H1 (cell line): Measurements from ENCODE around the gene TBC1D9. TPM values are rescaled to one million over a fixed set of nuclear protein-coding genes. Genes with fewer than 3 reads are reported as not detected.

Experiments
- CTCF ChIA-PET: fragments of 300-600 bp; sonication (Branson Sonifier 250); formaldehyde crosslinking; loops from one replicate; lab custom pipeline; 2021; ENCODE audit not compliant: partially characterized antibody; lab: Charles Lee
- POLR2A ChIA-PET: fragments of 300-600 bp; sonication (Branson Sonifier 250); formaldehyde crosslinking; loops from one replicate; lab custom pipeline; 2021; ENCODE audit warnings: inconsistent platforms; ENCODE audit not compliant: partially characterized antibody; lab: Charles Lee
- DNase-seq, 2 experiments: peaks; one replicate each; pipeline versions ENCODE4 v3.0.0 to v3.0.0-alpha.2; 2010 to 2022; ENCODE audit warnings: low spot score in 2 of 2, low read depth in 1 of 2, mixed read lengths in 1 of 2
- FAIRE-seq: peaks from 2 replicates; lab custom pipeline; 2011; peaks lifted over from hg19 to GRCh38; lab: Jason Lieb, UNC
- H2AFZ ChIP-seq: 2 replicates; pipeline ENCODE4 v1.8.1; 2012; ENCODE audit warnings: low read length, inconsistent platforms
- H2AK5ac ChIP-seq: 2 replicates; pipeline ENCODE4 v1.6.1; 2013; ENCODE audit warnings: low read depth, low read length
- H2BK120ac ChIP-seq: replicated peaks from 2 replicates; pipeline ENCODE3; 2013; ENCODE audit warnings: low read depth, low read length, inconsistent platforms
- H2BK12ac ChIP-seq: 2 replicates; pipeline ENCODE4 v1.6.1; 2013; ENCODE audit warnings: low read depth, low read length
- H2BK15ac ChIP-seq: 2 replicates; pipeline ENCODE4 v1.6.1; 2013; ENCODE audit warnings: low read length
- H2BK20ac ChIP-seq: 2 replicates; pipeline ENCODE4 v1.6.1; 2013; ENCODE audit warnings: low read length
- H2BK5ac ChIP-seq: 2 replicates; pipeline ENCODE4 v1.6.1; 2013; ENCODE audit warnings: low read depth, low read length
- H3K14ac ChIP-seq: 2 replicates; pipeline ENCODE4 v1.6.1; 2013; ENCODE audit warnings: inconsistent platforms; ENCODE audit not compliant: insufficient read length
- H3K18ac ChIP-seq: 2 replicates; pipeline ENCODE4 v1.6.1; 2013; ENCODE audit warnings: low read length; ENCODE audit errors: extremely low read depth
- H3K23ac ChIP-seq: 2 replicates; pipeline ENCODE4 v1.6.1; 2013; ENCODE audit warnings: inconsistent platforms; ENCODE audit not compliant: insufficient read length
- H3K23me2 ChIP-seq: 2 replicates; pipeline ENCODE4 v1.6.1; 2013; ENCODE audit warnings: low read depth, low read length
- H3K27ac ChIP-seq: 2 replicates; pipeline ENCODE4 v1.6.1; 2011; ENCODE audit warnings: low read depth, low read length, inconsistent platforms
- H3K27me3 ChIP-seq, 4 experiments: replicated peaks in 1 of 4; 1 replicate in 1 of 4; 2 replicates in 3 of 4; pipeline versions ENCODE4 v1.6.1 to v1.8.1; 2011 to 2013; ENCODE audit warnings: low read length in 3 of 4, mild to moderate bottlenecking in 3 of 4, inconsistent platforms in 2 of 4, mixed read lengths in 2 of 4, moderate library complexity in 1 of 4; ENCODE audit not compliant: control insufficient read depth in 3 of 4, insufficient read depth in 3 of 4; ENCODE audit errors: extremely low read depth in 1 of 4
- H3K36me3 ChIP-seq, 4 experiments: 2 replicates each; pipeline versions ENCODE4 v1.6.1 to v1.8.1; 2011 to 2013; ENCODE audit warnings: mild to moderate bottlenecking in 4 of 4, low read length in 3 of 4, moderate library complexity in 2 of 4, control low read depth in 1 of 4, inconsistent platforms in 1 of 4; ENCODE audit not compliant: insufficient read depth in 4 of 4, control insufficient read depth in 2 of 4
- H3K4ac ChIP-seq: replicated peaks from 2 replicates; pipeline ENCODE3; 2013; ENCODE audit warnings: low read length, low read depth, mixed read lengths, inconsistent platforms; ENCODE audit not compliant: insufficient read length
- H3K4me1 ChIP-seq, 4 experiments: replicated peaks in 1 of 4; 1 replicate in 1 of 4; 2 replicates in 3 of 4; pipeline versions ENCODE4 v1.6.1 to v1.8.1; 2011 to 2013; ENCODE audit warnings: low read length in 3 of 4, inconsistent platforms in 2 of 4, mixed read lengths in 1 of 4; ENCODE audit not compliant: insufficient read depth in 4 of 4, control insufficient read depth in 3 of 4
- H3K4me2 ChIP-seq, 2 experiments: 2 replicates each; pipeline versions ENCODE4 v1.6.1 to v1.8.1; 2011 to 2013; ENCODE audit warnings: low read depth in 2 of 2, low read length in 2 of 2, control low read depth in 1 of 2, inconsistent platforms in 1 of 2, mild to moderate bottlenecking in 1 of 2; ENCODE audit not compliant: insufficient read depth in 1 of 2
- H3K4me3 ChIP-seq, 4 experiments: fragments of 200-600, 300-600 bp in 1 of 4; sonication (generic), shearing (Covaris generic), sonication (Bioruptor Twin) in 1 of 4; 2 replicates each; pipeline versions ENCODE4 v1.5.1 to v1.8.1; 2011 to 2016; ENCODE audit warnings: low read length in 4 of 4, low read depth in 3 of 4, control low read depth in 2 of 4, inconsistent platforms in 2 of 4, mild to moderate bottlenecking in 2 of 4, mixed read lengths in 1 of 4, moderate library complexity in 1 of 4; ENCODE audit not compliant: insufficient read depth in 2 of 4; ENCODE audit errors: extremely low read depth in 1 of 4
- H3K56ac ChIP-seq: replicated peaks from 2 replicates; pipeline ENCODE3; 2013; ENCODE audit warnings: low read depth, mild to moderate bottlenecking, mixed read lengths, low read length, inconsistent platforms; ENCODE audit not compliant: insufficient read length
- H3K79me1 ChIP-seq: 2 replicates; pipeline ENCODE4 v1.6.1; 2013; ENCODE audit warnings: low read depth, low read length, control low read depth
- H3K79me2 ChIP-seq, 2 experiments: 2 replicates each; pipeline versions ENCODE4 v1.6.1 to v1.8.1; 2012 to 2013; ENCODE audit warnings: low read length in 2 of 2, mild to moderate bottlenecking in 2 of 2, inconsistent platforms in 1 of 2; ENCODE audit not compliant: insufficient read depth in 2 of 2, control insufficient read depth in 1 of 2
- H3K9ac ChIP-seq, 4 experiments: replicated peaks in 1 of 4; 1 replicate in 1 of 4; 2 replicates in 3 of 4; pipeline versions ENCODE4 v1.6.1 to v1.8.1; 2011 to 2013; ENCODE audit warnings: low read depth in 3 of 4, low read length in 3 of 4, control low read depth in 2 of 4, mild to moderate bottlenecking in 2 of 4, moderate library complexity in 2 of 4, inconsistent platforms in 1 of 4; ENCODE audit errors: extremely low read depth in 1 of 4
- H3K9me3 ChIP-seq, 2 experiments: 2 replicates each; pipeline versions ENCODE4 v1.6.1 to v1.8.1; 2012 to 2013; ENCODE audit warnings: mild to moderate bottlenecking in 2 of 2, moderate library complexity in 2 of 2, control low read depth in 1 of 2, inconsistent platforms in 1 of 2, low read depth in 1 of 2, low read length in 1 of 2, mixed read lengths in 1 of 2; ENCODE audit not compliant: insufficient read depth in 2 of 2
- H4K20me1 ChIP-seq, 2 experiments: replicated peaks in 1 of 2; 2 replicates each; pipeline versions ENCODE3 to v1.8.1; 2011 to 2013; ENCODE audit warnings: inconsistent platforms in 2 of 2, low read length in 2 of 2, mild to moderate bottlenecking in 1 of 2; ENCODE audit not compliant: insufficient read depth in 2 of 2, control insufficient read depth in 1 of 2
- H4K5ac ChIP-seq: 2 replicates; pipeline ENCODE4 v1.6.1; 2013; ENCODE audit warnings: low read length, low read depth, mixed read lengths, inconsistent platforms; ENCODE audit not compliant: insufficient read length
- H4K8ac ChIP-seq: 2 replicates; pipeline ENCODE4 v1.8.0; 2013; ENCODE audit warnings: mild to moderate bottlenecking, moderate library complexity, low read length, inconsistent platforms; ENCODE audit not compliant: insufficient read depth; ENCODE audit errors: extremely low read depth
- H4K91ac ChIP-seq: replicated peaks from 2 replicates; pipeline ENCODE3; 2013; ENCODE audit warnings: low read length, mixed read lengths, inconsistent platforms; ENCODE audit not compliant: insufficient read length
- CBX5 ChIP-seq: fragments of 300-800, 300-1000 bp; sonication (generic); IDR thresholded peaks from 2 replicates; pipeline ENCODE4 v1.7.1; 2016; ENCODE audit warnings: antibody characterized with exemption, low read length, low read depth
- CBX8 ChIP-seq: fragments of 300-800, 300-1000 bp; sonication (generic); IDR thresholded peaks from 2 replicates; pipeline ENCODE4 v1.7.1; 2016; ENCODE audit warnings: low read depth, low read length, borderline replicate concordance
- CHD1 ChIP-seq: IDR thresholded peaks from 2 replicates; pipeline ENCODE4 v1.6.1; 2012; ENCODE audit warnings: low read depth, low read length, improper control_type of control experiment
- CHD2 ChIP-seq: IDR thresholded peaks from 2 replicates; pipeline ENCODE4 v1.6.1; 2012; ENCODE audit warnings: low read length, improper control_type of control experiment
- PHF8 ChIP-seq: fragments of 200-600 bp; sonication (generic); conservative IDR thresholded peaks from 2 replicates; pipeline ENCODE4 v1.7.1; 2012; ENCODE audit warnings: low read depth, mild to moderate bottlenecking, inconsistent platforms, low read length, moderate library complexity
- RXRA ChIP-seq: IDR thresholded peaks from 2 replicates; pipeline ENCODE4 v1.6.1; 2011; ENCODE audit warnings: low read depth, mild to moderate bottlenecking, low read length, moderate library complexity; ENCODE audit not compliant: insufficient read depth
- TAF1 ChIP-seq: IDR thresholded peaks from 2 replicates; pipeline ENCODE4 v1.6.1; 2011; ENCODE audit warnings: mild to moderate bottlenecking, low read depth, low read length
- WGBS, 2 experiments: shearing (Covaris generic) in 1 of 2; methylation state at CpG; one replicate each; pipeline versions ENCODE4 v1.1.6 to v1.1.7; 2013 to 2015; ENCODE audit warnings: low lambda C conversion rate in 2 of 2, mixed read lengths in 2 of 2, inconsistent platforms in 1 of 2, low coverage in 1 of 2, missing lambda C conversion rate in 1 of 2; ENCODE audit not compliant: insufficient replicate concordance in 2 of 2, insufficient coverage in 1 of 2, insufficient read length in 1 of 2; ENCODE audit errors: extremely low coverage in 1 of 2, missing lambda C conversion rate in 1 of 2; 5-methylcytosine and 5-hydroxymethylcytosine counted together
- polyA plus RNA-seq, 7 experiments: library from polyadenylated mRNA; depleted of rRNA in 3 of 7; stranded (reverse) in 5 of 7; unstranded in 2 of 7; fragments of >200 nt in 5 of 7; fragments of 200-250 nt in 2 of 7; gene quantifications; 1 replicate in 5 of 7; 2 replicates in 1 of 7; 4 replicates in 1 of 7; pipeline versions ENCODE4 v1.2.1 to v1.2.3, GENCODE V29; 2011 to 2013; ENCODE audit warnings: missing spikeins in 2 of 7, mixed read lengths in 2 of 7
- total RNA-seq: library from RNA; stranded (reverse); fragmentation: NEBNext Ultra II Directional; extraction: Animal tissue kit (Norgen Biotek cat#: 25700); gene quantifications from 2 replicates; pipeline ENCODE4 v1.2.1, GENCODE V29; 2021

The TBC1D9 gene
- total and polyA plus RNA-seq, 2 of the 8 experiments (the other 6 are each of a cell fraction or from before 2014, with no cell fraction given), result 0.94 to 1.0 TPM

- Histone ChIP-seq H3K18ac (no peak overlapping the region; the same call in 1 of the 2 replicates), H3K79me1 (no peaks in the 10 kb centered on the region), H3K4me3 (no peak overlapping the region), H3K9ac (no peak overlapping the region; a peak in 1 of 7 replicates), H2BK20ac (no peak overlapping the region), H2AFZ (peak overlapping the region; percentile 87; the same call in 1 of the 2 replicates), H3K27me3 (no peaks in the 10 kb centered on the region), H2AK5ac (no peak overlapping the region), H2BK15ac (no peak overlapping the region), H3K4ac (no peak overlapping the region), H2BK5ac (no peak overlapping the region), H2BK12ac (no peak overlapping the region), H3K4me1 (no peaks in the 10 kb centered on the region), H3K23ac (no peak overlapping the region), H4K91ac (no peak overlapping the region), H3K36me3 (no peaks in the 10 kb centered on the region), H4K20me1 (no peaks in the 10 kb centered on the region), H3K9me3 (no peaks in the 10 kb centered on the region; a peak in 1 of 4 replicates), H3K27ac (no peak overlapping the region), H3K56ac (no peak overlapping the region), H3K23me2 (no peaks in the 10 kb centered on the region), H2BK120ac (no peak overlapping the region), H3K14ac (no peak overlapping the region), H4K8ac (no peak overlapping the region), H4K5ac (no peak overlapping the region), H3K4me2 (no peak overlapping the region), H3K79me2 (no peaks in the 10 kb centered on the region)
- FAIRE-seq (no peak), DNase-seq (no peak)
- 93% methylated on average over 2 of the region's 2 CpGs; no CpG with 5 or more reads in 1 of the 2 experiments for WGBS, 2 experiments
- no peak for TF ChIP-seq CHD2
- TF ChIP-seq RXRA, result no peak
- no peak for TF ChIP-seq CBX8
- TF ChIP-seq CHD1, result no peak
- TF ChIP-seq PHF8, result no peak
- no peak for TF ChIP-seq CBX5
- TF ChIP-seq TAF1, result no peak
- CTCF ChIA-PET, result interaction anchor here (1.0 to 1.7 kb wide), 3 partner anchors 20 to 186 kb away, joined by 3 read pairs; no protein-coding TSS in a partner anchor
- POLR2A ChIA-PET, result no interaction called here
These were observed 20.4 kb upstream of the TBC1D9 start for GRCh38 chr4:140776556-140776955.
